ENCODE measurements around the gene BCKDHA.

DNA sequence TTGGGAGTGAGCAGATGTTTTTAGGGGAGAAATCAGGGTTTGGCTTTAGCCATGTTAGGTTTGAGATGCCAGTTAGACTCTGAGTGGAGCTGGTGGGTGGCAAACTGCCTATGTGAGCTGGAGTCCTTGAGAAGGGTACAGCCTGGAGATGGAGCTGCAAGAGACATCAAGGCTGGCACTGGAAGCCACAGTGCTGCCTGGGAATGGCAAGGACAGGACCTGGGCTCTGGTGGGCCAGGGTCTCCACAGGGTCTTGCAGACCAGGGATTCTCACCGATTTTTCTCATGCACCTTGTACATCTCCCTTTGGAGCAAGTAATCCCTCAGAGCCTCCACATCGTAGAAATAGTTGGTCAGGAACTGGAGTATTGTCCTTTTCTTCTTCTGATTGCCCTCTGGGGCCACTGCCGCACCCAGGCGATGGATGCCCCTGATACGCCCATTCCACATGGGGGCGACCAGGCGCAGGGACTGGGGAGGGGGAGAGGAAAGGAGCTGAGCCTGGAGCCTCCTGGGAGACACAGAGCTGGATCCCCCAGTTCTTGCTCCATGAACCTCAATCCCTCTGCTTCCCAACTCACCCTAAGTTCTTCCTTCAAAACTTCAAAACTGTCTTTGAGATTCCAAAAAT, 40.4 kb downstream of the BCKDHA start:
- TF ChIP-seq CTCF (IDR thresholded peaks at IDR 0.05) (no peak), POLR2A (IDR thresholded peaks at IDR 0.05) (no peak)

Data from esophagus squamous epithelium (tissue), 4 donors.